HG02623 (cell line): ENCODE results near the gene GABBR1.

Source experiments
- ATAC-seq: cut with Tn5 transposase; IDR thresholded peaks from one replicate; pipeline ENCODE4 v1.9.1; 2021; ENCODE audit warnings: moderate library complexity; ENCODE audit not compliant: unreplicated experiment

GABBR1 gene

DNA sequence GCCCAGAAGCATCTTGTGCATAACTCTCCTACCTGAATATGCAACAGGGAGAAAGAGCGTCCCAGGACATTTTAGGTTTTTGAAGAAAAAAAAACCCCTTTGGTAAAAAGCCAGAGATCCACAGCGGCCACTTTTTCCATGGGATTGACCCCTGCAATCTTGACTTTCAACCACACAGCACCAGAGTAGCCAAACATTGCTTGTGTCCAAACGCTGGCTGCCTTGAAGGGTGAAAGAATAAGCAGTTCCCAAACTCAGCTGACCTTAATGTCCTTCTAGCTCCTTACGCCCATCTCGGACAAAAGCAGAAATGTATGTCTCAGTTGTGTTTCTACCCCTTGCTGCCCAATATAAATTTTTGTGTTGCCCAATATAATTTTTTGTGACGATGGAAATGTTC is 22.7 kb upstream of the GABBR1 start:
- ATAC-seq = no peak

DNA sequence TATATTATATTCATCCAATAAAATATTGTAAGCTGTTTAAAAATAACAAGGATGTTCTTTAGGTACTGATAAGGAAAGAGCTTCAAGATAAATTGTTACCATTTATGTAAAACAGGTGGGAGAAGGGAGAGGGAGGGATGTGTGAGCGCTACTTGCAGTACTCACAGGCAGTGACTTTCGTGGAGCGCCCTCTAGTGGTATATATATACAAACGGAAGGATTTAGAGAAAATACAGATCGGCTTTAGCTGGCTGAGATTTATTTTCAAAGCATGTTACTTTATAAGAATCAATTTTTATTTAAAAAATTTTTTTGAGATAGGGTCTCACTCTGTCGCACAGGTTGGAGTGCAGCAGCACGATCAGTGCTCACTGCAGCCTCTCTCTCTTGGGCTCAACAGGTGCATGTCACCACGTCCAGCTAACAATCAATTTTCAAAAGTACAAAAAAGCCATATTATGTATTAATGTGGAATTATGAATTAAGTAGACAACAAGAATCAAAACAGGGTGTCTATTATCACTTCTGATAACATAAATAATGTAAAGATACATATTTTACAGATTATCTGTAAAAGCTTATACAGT is 20.6 kb upstream of the GABBR1 start:
- no peak for ATAC-seq

DNA sequence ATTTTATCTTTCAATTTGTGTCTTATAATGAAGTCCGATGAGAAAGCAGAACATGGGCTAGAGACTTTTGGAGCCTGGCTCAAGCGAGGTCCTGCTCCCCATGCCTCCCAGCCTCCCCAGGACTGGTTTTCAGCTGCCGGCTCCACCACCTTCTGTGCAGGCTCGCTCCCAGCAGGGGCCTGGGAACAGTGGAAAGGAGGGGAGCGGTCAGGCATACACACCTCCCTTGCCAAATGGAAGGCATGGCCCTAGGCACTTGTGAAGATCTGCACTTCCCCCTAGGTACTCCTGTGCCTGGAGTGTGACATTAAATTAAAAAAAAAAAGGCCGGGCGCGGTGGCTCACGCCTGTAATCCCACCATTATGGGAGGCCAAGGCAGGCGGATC is 19.2 kb upstream of the GABBR1 start:
- ATAC-seq = no peak

DNA sequence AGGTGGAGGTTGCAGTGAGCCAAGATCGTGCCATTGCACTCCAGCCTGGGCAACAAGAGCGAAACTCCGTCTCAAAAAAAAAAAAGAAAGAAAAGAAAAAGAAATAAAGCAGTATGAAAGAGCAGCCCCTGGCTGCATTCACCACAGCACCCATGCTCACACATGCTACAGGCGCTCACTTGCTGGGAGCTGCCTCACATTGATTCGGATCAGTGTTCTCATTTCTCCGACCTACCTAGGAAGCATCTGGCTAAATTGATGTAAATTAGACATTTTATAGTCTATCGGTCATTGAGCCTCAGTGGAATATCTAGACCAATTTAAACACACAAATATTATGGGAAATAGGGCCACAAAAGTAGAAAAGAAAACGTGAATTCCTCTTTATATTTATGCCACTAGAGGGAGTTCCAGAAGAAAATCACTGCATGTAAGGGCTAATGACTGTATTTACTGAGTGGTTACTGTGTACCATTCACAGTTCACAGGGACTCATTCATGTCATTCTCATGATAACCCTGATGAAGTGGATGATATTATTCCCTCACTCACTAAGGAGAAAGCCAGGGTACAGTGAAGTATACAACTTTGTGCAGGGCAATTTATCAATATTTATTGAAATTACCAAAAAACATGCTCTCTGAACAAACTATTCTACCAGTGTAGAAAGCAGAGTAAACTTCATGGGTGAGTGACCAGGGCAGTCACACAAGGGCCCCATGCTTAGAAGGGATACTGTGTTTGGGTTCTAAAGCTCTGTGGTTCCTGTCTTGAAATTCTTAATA is 18.6 kb upstream of the GABBR1 start:
- no peak for ATAC-seq

DNA sequence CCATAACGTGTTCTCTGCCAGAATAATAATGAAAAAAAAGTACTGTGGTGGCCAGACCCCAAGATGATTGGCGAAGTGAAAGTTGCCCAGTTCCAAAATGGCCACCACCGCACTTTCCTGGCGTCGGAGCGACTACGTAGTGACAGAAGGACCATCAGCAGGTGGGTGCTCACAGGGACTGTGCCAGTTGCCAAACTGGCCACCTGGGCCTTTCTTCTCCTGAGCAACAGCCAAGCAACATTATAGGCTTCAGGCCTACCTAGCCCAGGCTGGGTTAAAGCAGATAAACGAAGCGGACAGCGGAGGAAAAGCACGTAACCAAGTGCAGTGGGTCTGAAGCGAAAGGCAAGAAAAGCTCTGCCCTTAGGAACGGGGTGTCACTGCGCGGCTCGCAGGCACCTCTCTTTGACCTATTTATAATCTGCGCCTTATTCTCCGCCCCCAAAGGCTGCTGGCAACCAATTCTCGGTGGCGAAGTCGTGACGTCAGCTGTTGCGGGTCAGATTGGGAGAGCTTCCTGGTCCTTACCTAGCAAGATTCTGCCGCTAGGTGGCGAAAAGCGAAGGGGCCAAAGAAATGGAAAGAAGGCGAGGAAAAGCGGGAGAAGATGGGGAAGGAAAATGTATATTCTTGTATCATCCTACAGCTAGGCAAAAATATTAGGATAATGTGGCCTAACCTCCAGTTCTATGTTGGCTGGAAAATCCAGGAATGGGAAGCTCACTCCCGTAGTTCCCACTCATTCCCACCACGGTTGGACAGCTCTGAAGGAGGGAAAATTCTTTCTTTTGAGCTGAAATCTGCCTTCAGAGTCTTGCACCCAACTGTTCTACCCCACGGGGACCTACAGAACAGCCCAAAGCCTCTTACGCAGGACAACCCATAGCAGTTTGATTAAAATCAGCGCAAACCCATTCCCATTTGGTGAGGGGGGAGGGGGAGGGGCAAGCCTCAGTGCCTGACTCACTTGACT is 17.0 kb upstream of the GABBR1 start:
- peak; percentile 92 for ATAC-seq

DNA sequence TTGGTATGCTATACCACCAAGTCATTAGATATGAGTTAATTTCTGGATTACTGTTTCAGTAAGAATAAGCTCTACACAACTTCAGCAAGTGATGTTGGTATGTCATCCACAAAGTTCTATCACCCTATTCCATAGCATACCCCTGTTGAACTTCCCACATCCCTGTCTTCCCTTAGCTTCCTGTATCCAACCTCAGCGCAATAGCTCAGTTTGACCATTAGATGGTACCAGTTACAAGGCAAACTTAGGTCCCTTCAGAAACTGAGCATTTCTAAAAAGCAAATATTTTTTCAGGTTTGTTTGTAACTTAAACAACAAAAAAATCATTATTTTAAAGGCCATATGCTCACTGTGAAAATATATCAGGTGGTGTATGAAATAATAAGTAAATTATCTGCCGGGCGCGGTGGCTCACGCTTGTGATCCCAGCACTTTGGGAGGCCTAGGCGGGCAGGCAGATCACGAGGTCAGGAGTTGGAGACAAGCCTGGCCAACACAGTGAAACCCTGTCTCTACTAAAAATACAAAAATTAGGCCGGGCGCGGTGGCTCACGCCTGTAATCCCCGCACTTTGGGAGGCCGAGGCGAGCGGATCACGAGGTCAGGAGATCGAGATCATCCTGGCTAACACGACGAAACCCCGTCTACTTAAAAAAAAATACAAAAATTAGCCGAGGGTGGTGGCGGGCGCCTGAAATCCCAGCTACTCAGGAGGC is 15.1 kb upstream of the GABBR1 start:
- no peak for ATAC-seq

DNA sequence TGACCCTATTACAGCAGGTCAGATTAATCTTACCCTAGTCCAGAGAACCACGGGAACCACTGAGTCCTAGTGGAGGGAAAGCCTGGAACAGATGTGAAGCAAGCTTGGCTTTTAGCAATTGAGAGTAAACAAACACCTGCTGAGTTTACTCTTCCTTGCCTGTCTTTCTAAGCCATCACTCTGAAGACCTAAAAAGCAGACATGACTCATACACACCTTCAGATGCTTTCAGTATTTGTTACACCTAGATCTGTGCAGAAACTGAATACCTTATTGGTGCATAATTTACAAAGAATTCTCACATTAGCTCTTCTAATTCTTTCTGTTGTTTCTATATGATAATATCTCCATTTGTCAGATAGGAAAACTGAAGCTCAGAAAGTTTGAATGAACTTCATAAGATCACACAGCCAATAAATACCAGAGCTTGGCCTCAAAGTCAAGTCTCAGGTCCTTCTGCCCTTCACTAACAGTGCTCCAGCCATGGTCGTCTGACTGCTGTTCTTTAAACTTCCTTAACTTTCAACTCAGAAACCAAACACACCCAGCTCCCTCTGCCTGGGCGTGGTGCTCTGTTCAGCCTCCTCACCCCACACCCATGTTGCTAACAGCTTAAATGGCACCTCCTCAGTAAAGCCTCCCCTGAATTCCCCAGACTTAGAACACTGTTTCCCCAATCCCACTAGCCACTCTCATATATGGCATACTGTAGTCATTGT is 8.6 kb upstream of the GABBR1 start:
- ATAC-seq = no peak

DNA sequence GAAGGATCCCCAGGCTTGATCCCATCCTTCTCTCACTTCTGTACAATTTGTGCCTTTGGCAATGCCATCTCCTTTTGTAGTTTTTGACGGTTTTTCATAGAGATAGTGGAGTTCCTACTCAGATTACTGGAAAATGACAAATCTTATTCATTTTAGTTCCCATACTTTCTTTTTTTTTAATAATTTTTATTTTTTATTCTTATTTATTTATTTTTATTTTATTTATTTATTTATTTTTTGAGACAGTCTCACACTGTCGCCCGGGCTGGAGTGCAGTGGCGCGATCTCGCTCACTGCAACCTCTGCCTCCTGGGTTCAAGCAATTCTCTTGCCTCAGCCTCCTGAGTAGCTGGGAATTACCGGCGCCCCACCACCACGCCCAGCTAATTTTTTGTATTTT is 4.3 kb upstream of the GABBR1 start:
- ATAC-seq = no peak

DNA sequence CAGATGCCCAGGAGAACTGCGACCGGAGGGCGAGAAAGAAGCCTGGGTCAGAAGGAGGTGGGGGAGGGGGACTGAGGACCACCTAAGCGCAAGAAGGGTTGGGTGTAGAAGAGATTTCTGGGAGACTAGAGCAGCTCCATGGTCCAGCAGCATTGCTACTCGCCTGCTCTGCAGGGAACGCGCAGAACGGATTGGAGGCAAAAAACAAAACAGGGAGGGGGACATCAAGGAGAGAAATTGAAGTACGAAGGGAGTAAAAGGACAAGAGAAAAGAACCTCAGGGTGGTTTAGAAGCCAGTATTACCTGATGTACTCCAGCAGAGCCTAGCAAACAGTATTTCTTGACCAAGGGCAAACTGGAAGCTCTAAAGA is 537 bp upstream of the GABBR1 start:
- peak; percentile 14 for ATAC-seq

DNA sequence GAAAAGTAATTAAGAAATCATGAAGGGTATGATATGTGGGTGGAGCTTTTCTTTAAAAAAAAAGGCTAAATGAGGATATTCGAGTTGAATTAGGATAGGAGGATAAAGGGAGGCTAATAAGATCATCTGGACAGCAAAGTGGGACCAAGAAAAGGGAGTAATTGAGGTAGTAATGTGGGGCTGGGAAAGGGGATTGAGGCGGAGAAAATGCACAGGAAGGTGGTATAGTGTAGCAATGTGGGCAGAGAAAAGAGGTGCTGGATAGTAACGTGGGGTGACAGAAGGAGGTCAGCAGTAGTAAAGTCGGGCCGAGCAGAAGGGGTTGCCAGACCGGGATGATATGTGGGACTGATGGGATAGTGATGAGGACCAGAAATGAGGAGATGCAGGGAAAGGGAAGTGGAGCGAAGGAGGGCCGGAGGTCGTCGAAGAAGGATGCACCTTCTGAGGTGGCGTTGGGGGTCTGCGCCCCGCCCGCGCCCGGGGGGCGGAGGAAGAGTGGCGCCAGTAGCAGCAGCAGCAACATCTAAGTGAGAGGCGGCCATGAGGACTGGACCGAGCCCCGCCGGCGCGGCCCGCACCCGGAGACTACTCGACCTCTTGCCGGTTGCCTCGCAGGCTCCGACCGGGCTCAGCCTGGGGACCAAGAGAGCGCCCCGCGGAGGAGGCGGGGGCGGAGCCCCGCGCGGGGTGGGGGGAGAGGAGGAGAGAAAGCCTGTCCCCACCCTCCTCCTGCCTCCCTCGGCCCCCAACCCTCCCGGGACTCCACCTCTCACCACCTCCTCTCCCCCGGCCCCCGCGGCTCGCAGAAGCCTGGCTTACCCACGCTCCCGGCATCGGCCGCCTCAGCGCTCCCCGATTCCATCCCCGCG is 887 bp downstream of the GABBR1 start:
- ATAC-seq = peak; percentile 20

DNA sequence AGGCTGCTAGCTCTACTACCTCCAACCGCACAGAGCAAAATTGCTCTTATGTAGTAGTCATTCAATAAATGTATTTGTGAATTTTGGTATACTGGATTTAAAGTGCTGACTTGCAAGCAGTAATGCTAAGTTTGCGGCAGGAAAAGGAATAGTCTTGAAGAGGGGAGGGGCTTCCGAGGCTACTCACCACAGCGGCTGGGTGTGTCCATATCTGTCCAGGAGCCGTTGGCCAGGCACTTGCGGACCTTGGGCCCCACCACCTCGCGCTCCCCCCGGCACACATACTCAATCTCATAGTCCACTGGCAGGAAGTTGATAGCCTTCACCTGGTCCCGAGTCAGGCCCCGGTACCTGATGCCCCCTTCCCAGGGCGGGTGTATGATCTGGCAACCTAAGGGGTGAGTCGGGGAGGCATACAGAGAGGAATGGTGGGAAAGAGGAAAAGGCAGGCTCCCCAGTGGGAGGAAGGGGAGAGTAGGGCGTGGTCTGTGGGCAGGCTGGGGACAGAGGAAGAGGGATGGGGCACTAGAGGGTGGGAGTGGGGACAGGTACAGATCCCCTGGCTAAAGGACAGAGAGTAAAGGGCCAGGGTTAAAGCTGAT is 1.7 kb downstream of the GABBR1 start:
- no peak for ATAC-seq

DNA sequence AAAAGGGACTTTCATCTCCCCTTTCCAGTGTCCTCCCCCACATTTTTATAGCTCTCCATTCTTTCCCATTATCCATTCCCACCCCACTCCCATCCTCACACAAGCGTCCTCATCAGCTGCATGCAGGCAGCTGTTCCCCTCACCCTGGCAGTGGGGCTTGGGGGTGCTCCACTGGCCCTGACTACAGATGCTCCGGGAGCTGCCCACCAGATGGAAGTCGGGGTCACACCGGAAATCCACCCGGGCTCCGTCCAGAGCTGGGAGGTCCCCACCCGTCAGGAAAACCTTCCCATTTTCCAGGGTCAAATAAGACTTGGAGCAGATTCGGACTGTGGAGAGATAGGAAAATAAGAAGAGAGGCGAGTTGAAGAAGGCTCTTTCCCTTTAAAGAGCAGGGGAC is 2.7 kb downstream of the GABBR1 start:
- no peak for ATAC-seq

DNA sequence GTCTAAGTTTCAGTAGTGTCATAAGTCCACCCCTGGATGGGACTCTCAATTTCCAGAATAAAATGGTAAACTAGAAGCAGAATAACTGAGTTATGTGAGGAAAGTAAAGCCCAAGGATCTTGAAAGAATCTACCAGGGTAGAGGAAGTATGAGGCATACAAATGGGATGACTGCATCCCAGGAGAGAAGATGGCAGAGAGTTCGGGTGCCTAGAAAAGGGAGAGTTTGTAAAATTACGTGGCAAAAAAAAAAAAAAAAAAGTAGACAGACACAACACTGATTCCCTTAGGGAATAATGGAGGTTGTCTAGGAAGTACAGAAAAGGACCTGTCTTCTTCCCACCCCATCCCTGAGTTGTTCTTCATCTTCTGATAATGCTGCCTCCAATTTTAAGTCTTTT is 3.4 kb downstream of the GABBR1 start:
- no peak for ATAC-seq

DNA sequence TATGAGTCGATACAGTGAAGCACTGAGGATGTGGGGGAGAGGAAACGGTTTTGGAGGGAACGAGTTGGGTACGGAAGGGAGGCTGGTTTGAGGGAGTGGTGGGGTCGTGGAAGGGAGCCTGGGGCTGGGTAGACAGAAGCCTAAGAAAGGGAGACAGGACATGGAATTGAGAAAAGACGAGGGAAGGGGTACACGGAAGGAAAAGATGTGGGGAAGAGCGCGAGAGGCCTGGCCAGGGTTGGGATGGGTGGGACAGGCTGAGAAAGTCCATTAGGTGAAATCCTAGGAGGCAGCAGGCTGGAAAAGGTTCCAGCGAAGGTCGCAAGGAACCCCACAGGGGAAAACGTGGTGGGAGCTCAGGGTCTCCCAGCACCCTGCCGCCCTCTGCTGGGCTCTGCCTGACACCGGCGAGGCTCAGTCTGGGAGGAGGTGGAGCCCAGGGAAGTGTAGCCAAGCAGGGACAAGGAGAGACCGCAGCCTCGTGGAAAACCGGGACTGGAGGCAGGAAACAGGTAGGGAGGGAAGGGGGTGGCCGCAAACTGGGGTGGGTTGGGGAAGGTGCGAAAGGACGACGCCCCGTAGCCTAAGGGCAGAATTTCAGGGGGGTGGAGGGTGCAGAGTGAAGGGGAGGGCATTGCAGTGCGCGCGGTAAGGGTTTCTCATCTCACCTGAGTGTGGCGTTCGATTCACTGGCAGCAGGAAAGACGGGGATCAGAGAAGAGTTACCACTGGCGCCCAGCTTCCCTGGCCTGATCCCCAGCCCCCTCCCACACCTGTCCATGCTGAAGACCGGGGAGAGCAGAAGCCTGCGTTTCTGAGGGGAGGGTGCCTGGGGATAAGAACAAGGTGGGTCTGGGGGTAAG is 4.3 kb downstream of the GABBR1 start:
- no peak for ATAC-seq

DNA sequence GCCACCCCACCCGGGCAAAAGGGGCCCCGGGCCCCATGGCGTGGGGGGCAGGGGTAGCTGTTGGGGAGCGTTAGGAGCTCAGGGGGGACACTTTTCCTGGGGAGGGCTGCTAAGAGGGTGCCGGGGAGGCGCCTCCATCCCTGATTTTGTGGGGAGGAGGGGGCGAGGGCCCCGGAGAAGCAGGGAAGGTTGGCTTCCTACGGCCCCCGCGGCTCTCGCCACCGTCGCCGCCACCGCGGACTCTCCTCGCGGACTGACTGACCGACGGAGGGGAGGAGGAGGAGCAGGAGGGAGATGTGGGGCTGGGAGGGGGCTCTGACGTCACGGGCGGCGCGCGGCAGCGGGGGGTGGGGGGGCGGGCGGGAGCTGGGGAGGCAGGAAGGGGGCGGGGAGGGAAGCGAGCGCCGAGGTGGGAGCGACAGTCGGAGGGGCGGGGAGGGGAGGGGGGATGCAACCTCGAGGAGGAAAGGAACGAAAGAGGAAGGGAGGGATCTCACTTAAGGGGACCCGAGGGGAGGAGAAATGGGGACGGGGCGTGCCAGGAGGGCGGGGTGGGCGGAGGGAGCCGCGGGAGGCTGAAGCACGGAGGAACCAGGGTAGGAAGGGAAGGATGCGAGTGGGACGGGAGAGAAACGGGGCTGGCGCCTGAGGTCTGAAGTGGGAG is 5.1 kb downstream of the GABBR1 start:
- ATAC-seq = no peak

DNA sequence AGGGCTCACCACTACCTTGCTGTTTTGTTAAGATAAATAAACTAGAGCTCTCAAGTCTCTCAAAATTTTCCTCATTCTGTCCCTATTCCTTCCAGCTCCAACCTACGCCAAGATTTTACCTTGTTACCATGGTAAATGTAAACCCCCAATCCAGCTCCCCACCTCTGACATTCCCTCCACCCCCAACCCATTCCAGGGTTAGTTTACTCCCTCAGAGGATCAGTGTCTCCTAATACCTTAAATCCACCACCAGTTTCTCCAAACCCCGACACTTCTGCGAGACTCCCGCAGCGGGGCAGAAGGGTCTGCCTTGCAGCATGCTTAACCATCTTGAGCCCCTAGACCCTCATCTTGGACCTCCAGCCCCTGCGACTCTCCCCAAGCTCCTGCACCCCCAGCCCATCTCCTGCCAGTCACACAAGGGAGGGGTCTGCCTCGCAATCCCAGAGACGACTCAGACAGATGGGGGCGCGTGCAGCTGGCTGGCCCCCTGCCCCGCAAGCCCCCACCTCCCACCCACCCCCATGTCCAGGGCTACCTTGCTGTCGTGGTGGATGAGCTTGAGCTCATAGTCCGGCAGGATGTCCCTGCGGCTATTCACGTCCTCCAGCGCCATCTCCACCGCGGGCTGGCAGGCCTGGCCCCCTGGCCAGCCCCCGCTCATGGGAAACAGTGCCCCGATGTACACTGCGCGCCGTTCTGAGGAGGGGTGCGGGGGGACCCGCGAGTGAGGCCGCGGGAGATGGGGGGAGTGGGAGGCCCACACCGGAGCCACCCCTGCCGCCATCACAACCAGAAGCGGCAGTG is 5.8 kb downstream of the GABBR1 start:
- ATAC-seq = no peak
